HUES64 (cell line): ENCODE results near the gene HIF1AN. TPM values are rescaled to one million over a fixed set of nuclear protein-coding genes. Genes with fewer than 3 reads are reported as not detected.

ENCODE experiments used
- H3K27ac ChIP-seq: 2 replicates; pipeline ENCODE4 v1.7.0; 2013; ENCODE audit warnings: low read depth, low read length, inconsistent platforms
- H3K27me3 ChIP-seq: 2 replicates; pipeline ENCODE4 v1.6.1; 2013; ENCODE audit warnings: mild to moderate bottlenecking, low read length; ENCODE audit not compliant: insufficient read depth
- H3K36me3 ChIP-seq: 2 replicates; pipeline ENCODE4 v1.6.1; 2013; ENCODE audit warnings: mild to moderate bottlenecking, low read length; ENCODE audit not compliant: insufficient read depth
- H3K4me1 ChIP-seq: 2 replicates; pipeline ENCODE4 v1.6.1; 2013; ENCODE audit warnings: mild to moderate bottlenecking, low read length, moderate library complexity; ENCODE audit not compliant: insufficient read depth
- H3K4me3 ChIP-seq: 2 replicates; pipeline ENCODE4 v1.5.1; 2013; ENCODE audit warnings: mild to moderate bottlenecking, low read length, moderate library complexity
- H3K9ac ChIP-seq: 2 replicates; pipeline ENCODE4 v1.6.1; 2013; ENCODE audit warnings: mild to moderate bottlenecking, low read depth, low read length
- H3K9me3 ChIP-seq: 2 replicates; pipeline ENCODE4 v1.6.1; 2013; ENCODE audit warnings: low read depth, low read length; ENCODE audit not compliant: insufficient read depth
- WGBS: fragments of 150-250, 120-280 bp; methylation state at CpG from one replicate; pipeline ENCODE4 v1.1.7; 2013; ENCODE audit warnings: missing lambda C conversion rate; 5-methylcytosine and 5-hydroxymethylcytosine counted together
- polyA plus RNA-seq, 2 experiments: library from polyadenylated mRNA; stranded (reverse); fragments of 50-300 nt; gene quantifications; one replicate each; pipeline ENCODE4 v1.2.3, GENCODE V29; 2013

HIF1AN gene
- 16.7 TPM for polyA plus RNA-seq (2013, experiment 1 of 2)
- polyA plus RNA-seq (2013, experiment 2 of 2): 16.4 TPM

DNA sequence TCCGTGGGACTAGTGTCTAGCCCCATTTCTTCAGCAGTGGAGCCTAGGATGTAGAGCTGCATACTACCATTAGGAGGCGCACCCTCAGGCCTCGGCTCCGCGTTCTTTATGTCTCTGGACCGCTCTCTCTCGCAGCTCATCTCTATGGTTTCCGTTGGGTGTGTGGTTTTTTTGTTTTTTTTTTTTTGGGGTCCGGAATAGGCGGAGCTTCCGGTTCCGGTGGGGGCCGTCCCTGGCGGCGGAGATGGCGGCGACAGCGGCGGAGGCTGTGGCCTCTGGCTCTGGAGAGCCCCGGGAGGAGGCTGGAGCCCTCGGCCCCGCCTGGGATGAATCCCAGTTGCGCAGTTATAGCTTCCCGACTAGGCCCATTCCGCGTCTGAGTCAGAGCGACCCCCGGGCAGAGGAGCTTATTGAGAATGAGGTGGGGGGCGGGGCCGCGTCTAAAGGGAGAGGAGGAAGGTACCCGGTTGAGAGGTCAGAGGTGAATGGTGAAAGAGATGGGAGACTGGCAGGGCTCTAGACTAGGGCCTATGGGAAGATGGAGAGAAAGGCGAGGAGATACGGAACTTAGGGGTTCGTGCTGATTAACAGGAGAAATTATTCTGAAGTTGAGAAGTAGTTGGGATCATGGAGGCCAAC is at the start of gene HIF1AN:
Gene HIF1AN, plus strand, starts transcription at position 229 of the 639 bp plus-strand sequence. Its CDS starts 16 bp downstream, at position 245.
- no peaks in the 10 kb centered on the region for H3K27me3 ChIP-seq
- 1% methylated on average over 35 of the region's 35 CpGs for WGBS
- peak within 1 kb of the TSS; percentile 54; the same call in 1 of the 2 replicates for H3K9ac ChIP-seq
- peak within 1 kb of the TSS; percentile 88 for H3K4me3 ChIP-seq
- no peaks in the 10 kb centered on the region for H3K4me1 ChIP-seq
- H3K9me3 ChIP-seq: peaks cover 3% of the 10 kb centered on the region; the same call in 1 of the 2 replicates
- peaks cover 37% of the 10 kb centered on the region for H3K36me3 ChIP-seq
- H3K27ac ChIP-seq: peak within 1 kb of the TSS; percentile 53; the same call in 1 of the 2 replicates

DNA sequence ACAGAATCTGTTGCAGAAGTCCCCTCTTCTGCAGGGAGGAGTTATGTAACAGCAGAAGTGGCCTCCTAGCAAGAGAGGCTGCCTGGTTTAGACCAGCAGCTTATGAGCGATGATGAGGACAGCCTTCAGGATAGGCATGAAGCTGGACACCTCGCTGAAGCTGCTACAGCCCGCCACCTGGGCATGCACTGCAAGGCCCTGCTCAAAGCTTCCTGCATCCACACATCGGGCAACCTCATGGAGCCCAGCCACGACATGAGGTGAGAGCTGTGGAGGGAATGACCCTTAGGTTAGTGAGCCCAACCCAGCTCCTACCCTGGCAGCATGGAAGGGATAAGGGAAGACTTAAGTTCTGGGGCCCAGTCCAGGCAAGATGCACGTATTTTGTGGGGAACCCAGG is 48.2 kb upstream of the HIF1AN start:
- no peaks in the 10 kb centered on the region for H3K9me3 ChIP-seq
- peaks cover 40% of the 10 kb centered on the region for H3K4me1 ChIP-seq
- H3K36me3 ChIP-seq: no peaks in the 10 kb centered on the region
- H3K27ac ChIP-seq: no peak overlapping the region
- no peak overlapping the region for H3K9ac ChIP-seq
- H3K27me3 ChIP-seq: peaks cover 88% of the 10 kb centered on the region
- H3K4me3 ChIP-seq: no peak overlapping the region
- WGBS: 89% methylated on average over 6 of the region's 6 CpGs

DNA sequence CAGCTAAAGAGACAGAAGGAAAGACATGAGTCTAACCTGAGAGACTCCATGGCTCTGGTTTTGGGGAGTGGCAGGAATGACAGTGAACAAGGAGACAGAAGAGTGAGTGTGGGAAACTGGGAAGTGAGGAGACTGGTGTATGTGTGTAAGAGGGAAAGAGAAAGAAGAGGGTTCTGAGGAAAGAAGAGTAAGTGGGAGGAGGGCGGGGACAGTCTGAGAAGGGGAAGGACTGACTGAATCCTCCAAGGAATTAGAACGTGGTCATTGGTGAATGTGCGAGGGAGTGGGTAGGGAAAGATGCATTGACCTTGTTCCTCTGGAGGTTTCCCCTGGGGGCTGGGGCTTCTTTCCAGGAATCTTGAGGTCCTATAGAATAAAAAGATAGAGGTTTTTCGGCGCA is 46.3 kb upstream of the HIF1AN start:
- Histone ChIP-seq H3K9me3 (no peaks in the 10 kb centered on the region), H3K27me3 (peaks cover 75% of the 10 kb centered on the region), H3K4me3 (no peak overlapping the region), H3K27ac (no peak overlapping the region), H3K36me3 (no peaks in the 10 kb centered on the region), H3K4me1 (peaks cover 28% of the 10 kb centered on the region), H3K9ac (no peak overlapping the region)
- WGBS: 88% methylated on average over 5 of the region's 5 CpGs

DNA sequence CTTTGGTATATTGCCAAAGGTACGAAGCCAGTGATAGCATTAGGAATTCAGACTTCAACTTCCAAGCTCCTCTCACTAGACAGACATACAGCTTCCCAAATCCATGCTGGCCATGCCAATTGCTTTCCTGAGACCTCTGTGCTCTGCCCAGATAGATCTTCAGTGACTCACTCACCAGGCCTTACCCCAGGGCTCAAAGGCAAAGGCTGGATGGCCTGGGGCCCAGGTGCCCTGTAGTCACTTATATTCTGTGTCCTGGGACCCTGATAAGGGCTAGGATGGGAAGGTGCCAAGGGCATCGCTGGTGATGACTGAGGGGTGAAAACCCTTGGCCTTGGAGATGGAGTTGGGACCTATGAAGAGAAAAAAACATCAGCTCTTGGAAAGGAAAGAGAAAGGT is 45.2 kb upstream of the HIF1AN start:
- 97% methylated on average over 2 of the region's 2 CpGs for WGBS
- H3K27ac ChIP-seq: no peak overlapping the region
- no peak overlapping the region for H3K4me3 ChIP-seq

DNA sequence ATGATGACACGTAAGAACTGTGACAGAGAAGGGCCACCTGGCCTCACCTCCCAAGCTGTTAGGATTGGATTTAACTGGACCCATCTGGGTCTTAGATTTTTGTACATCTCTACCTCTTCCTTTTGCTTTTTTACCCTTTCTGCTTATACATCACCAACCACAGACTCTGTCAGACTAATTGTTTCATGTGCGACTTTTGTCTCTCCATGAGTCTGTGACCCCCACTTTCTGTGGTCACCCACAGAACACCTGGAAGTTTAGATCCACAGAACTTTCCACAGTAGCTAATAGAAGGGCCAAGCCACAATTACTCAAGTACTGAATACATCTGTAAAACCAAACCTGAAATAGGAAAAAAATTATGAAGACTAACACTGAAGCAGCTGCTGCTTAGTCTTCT is 39.2 kb upstream of the HIF1AN start:
- Histone ChIP-seq H3K9ac (no peak overlapping the region), H3K27ac (no peak overlapping the region), H3K27me3 (peaks cover 28% of the 10 kb centered on the region; the same call in 1 of the 2 replicates), H3K4me3 (no peak overlapping the region), H3K36me3 (no peaks in the 10 kb centered on the region), H3K9me3 (no peaks in the 10 kb centered on the region), H3K4me1 (no peaks in the 10 kb centered on the region)
- WGBS: 94% methylated on average over 2 of the region's 2 CpGs

More for the DNA sequence above, 45.2 kb upstream of the HIF1AN start:
- no peaks in the 10 kb centered on the region for H3K36me3 ChIP-seq
- no peaks in the 10 kb centered on the region for H3K9me3 ChIP-seq
- H3K27me3 ChIP-seq: peaks cover 67% of the 10 kb centered on the region
- H3K4me1 ChIP-seq: peaks cover 16% of the 10 kb centered on the region
- no peak overlapping the region for H3K9ac ChIP-seq

DNA sequence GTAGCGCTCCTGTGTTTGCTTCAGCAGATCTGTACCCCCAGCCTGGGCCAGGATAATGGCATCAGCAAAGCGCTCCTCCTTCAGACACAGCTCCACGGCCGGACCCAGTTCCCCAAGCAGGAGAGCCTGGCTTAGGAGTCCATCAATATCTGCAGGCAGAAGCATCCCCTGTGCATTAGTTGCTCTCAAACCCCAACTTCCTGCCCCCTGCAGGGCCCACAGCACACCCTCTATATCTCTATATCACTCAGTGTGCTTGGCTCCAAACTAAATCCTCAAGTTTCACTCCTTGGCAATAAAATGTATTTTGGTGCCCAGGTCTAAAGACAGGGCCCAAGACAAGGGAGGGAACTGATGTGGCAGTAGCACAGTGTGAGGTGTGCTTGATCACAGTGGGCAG is 37.7 kb upstream of the HIF1AN start:
- 96% methylated on average over 4 of the region's 4 CpGs for WGBS
- H3K9ac ChIP-seq: no peak overlapping the region
- H3K4me1 ChIP-seq: no peaks in the 10 kb centered on the region
- H3K4me3 ChIP-seq: no peak overlapping the region
- H3K27ac ChIP-seq: no peak overlapping the region
- H3K36me3 ChIP-seq: no peaks in the 10 kb centered on the region
- H3K27me3 ChIP-seq: peaks cover 26% of the 10 kb centered on the region; the same call in 1 of the 2 replicates
- no peaks in the 10 kb centered on the region for H3K9me3 ChIP-seq

DNA sequence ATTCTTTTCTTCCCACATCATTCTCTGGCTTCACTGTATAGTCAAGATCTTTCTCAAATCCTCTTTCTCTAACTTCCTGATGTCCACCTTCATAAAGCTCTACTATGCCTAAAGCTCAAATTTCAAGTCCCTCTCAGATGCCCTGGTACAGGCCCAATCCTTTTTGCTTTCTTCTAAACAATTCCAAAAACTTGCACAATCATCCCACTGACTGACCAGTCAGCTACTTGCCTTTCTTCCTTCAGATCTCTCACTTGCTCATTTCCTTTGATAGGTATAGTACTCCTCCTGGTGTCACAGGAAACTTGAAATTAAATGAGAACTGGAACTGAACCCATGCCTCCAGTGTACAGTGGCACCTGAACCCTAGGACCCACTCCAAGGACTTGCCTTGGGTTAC is 34.3 kb upstream of the HIF1AN start:
- Histone ChIP-seq H3K9ac (no peak overlapping the region), H3K27me3 (0 out of 2 replicates have a peak, but pooled peaks cover 12% of the 10 kb centered on the region), H3K27ac (no peak overlapping the region), H3K36me3 (no peaks in the 10 kb centered on the region), H3K4me3 (no peak overlapping the region), H3K4me1 (no peaks in the 10 kb centered on the region), H3K9me3 (no peaks in the 10 kb centered on the region)

DNA sequence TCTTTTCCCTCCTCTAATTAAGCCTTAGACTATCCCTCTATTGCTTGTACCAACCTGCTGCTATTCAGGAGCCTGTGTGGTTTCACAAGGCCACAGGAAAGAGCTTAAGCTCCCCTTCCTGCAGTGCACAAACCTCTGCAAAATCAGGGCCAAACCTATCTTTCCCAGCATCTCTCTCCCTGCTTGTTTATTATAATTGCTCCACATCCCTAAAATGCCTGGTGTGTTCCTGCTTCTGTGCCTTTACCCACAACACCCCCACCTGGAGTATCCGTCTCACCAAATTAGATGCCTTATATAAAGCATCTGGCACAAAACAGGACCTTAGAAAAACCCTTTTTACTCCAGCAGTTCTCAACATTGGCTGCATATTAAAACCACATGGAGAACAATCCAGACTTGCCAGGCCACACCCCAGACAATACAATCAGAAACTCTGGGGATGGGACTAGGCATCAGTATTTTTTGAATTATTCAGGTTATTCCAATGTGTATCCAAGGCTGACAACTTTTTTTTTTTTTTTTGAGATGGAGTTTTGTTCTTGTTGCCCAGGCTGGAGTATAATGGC is 32.7 kb upstream of the HIF1AN start:
- no peak overlapping the region for H3K9ac ChIP-seq
- no peaks in the 10 kb centered on the region for H3K4me1 ChIP-seq
- WGBS: 87% methylated on average over 1 of the region's 1 CpG
- no peaks in the 10 kb centered on the region for H3K9me3 ChIP-seq
- no peaks in the 10 kb centered on the region for H3K36me3 ChIP-seq
- peaks cover 8% of the 10 kb centered on the region; the same call in 1 of the 2 replicates for H3K27me3 ChIP-seq
- no peak overlapping the region for H3K27ac ChIP-seq
- no peak overlapping the region for H3K4me3 ChIP-seq

DNA sequence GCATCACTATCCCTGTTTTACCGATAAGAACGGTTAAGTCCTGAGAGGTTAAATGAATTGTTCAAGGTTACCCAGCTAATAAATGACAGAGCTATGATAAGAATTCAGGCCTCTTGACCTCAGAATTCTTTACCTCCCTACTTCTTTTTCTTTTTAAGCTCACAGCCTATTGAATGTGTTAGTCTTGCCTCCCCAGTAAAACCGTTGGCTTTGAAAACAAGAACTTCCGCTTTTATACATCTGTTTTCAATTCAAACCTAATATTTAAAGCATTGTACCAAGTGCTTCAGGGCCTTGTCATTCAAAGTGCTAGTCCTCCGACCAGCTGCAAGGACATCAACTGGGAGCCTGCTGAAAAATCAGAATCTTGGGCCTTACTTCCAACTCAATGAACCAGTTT is 31.6 kb upstream of the HIF1AN start:
- no peaks in the 10 kb centered on the region for H3K9me3 ChIP-seq
- WGBS: 90% methylated on average over 5 of the region's 5 CpGs
- no peak overlapping the region for H3K9ac ChIP-seq
- H3K27me3 ChIP-seq: peaks cover 3% of the 10 kb centered on the region; the same call in 1 of the 2 replicates
- no peak overlapping the region for H3K27ac ChIP-seq
- H3K4me1 ChIP-seq: no peaks in the 10 kb centered on the region
- H3K4me3 ChIP-seq: no peak overlapping the region
- no peaks in the 10 kb centered on the region for H3K36me3 ChIP-seq

DNA sequence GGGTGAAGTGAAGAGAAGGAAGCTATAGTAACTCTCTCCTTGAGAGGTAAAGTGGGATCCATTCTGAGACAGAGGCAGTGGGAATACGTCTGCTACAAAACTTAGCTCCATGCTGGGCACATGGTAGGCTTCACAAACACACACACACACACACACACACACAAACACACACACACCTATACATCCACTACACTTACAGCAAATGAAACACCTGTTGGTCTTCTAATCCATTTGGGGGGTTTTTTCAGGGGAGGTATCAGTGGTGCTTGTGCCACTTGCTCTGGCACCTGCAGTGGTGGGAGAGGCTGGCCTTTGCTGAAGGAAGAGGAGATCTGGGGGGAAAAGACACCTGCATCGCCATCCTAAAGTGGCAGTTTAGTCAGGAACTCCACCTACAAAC is 30.6 kb upstream of the HIF1AN start:
- no peaks in the 10 kb centered on the region for H3K4me1 ChIP-seq
- H3K27me3 ChIP-seq: peaks cover 3% of the 10 kb centered on the region; the same call in 1 of the 2 replicates
- no peaks in the 10 kb centered on the region for H3K9me3 ChIP-seq
- no peak overlapping the region for H3K9ac ChIP-seq
- no peaks in the 10 kb centered on the region for H3K36me3 ChIP-seq
- 79% methylated on average over 2 of the region's 2 CpGs for WGBS
- no peak overlapping the region for H3K27ac ChIP-seq
- H3K4me3 ChIP-seq: no peak overlapping the region

DNA sequence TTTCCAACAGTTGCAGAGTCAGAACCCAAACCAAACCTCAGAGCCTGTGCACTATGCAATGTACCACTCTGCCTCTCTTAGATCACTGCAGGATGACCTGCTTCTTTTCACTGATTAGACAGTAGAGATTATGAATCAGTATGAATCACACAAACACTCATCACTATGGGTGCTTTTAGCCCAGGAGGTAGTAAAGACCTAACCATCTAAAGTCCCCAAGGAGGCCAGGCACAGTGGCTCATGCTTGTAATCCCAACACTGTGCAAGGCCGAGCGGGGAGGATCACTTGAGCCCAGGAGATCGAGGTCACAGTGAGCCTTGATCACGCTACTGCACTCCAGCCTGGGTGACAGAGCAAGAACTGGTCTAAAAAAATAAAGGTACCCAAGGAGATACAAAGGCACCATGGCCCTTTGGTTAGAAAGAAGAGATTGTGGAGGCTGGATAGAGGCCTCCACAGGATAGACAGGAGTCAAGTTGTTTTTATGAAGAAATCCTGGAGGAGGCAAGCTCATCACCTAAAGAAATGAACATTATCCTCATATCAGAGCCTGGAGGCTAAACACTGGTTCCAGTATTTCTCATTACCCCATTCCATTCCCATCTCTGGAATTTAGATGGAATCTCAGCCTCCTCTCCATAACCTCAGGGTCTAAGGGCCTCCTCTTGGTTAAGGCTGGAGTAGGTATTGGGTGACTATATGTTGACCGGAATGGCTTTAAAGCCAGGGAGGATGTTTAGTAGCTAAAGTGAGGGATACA is 29.0 kb upstream of the HIF1AN start:
- Histone ChIP-seq H3K4me1 (no peaks in the 10 kb centered on the region), H3K36me3 (no peaks in the 10 kb centered on the region), H3K9ac (no peak overlapping the region), H3K4me3 (no peak overlapping the region), H3K27ac (no peak overlapping the region), H3K27me3 (peaks cover 3% of the 10 kb centered on the region; the same call in 1 of the 2 replicates), H3K9me3 (no peaks in the 10 kb centered on the region)
- 97% methylated on average over 4 of the region's 5 CpGs for WGBS
